HEK293 (cell line): ENCODE measurements around the gene PIP4K2C.

Experiments
- EGR2 ChIP-seq: fragments of 450-650 bp; formaldehyde crosslinking; IDR thresholded peaks from 2 replicates; pipeline ENCODE4 v1.5.1; 2016; ENCODE audit warnings: low read depth, missing biosample characterization, missing genetic modification characterization
- KLF9 ChIP-seq: fragments of 450-650 bp; formaldehyde crosslinking; IDR thresholded peaks from 2 replicates; pipeline ENCODE4 v1.5.1; 2016; ENCODE audit warnings: missing biosample characterization, missing genetic modification characterization, low read depth
- PATZ1 ChIP-seq: fragments of 450-650 bp; formaldehyde crosslinking; IDR thresholded peaks from 2 replicates; pipeline ENCODE4 v1.5.1; 2016; ENCODE audit warnings: missing biosample characterization, missing genetic modification characterization
- SCRT1 ChIP-seq: fragments of 450-650 bp; formaldehyde crosslinking; IDR thresholded peaks from 2 replicates; pipeline ENCODE4 v1.5.1; 2016; ENCODE audit warnings: missing biosample characterization, missing genetic modification characterization, borderline replicate concordance
- SP3 ChIP-seq: fragments of 450-650 bp; formaldehyde crosslinking; IDR thresholded peaks from 2 replicates; pipeline ENCODE4 v1.5.1; 2016; ENCODE audit warnings: missing biosample characterization, missing genetic modification characterization
- ZBTB11 ChIP-seq: fragments of 450-650 bp; formaldehyde crosslinking; conservative IDR thresholded peaks from 2 replicates; pipeline ENCODE4 v1.5.1; 2016; ENCODE audit warnings: low read depth, missing biosample characterization, missing genetic modification characterization
- ZEB2 ChIP-seq: fragments of 450-650 bp; formaldehyde crosslinking; IDR thresholded peaks from 2 replicates; pipeline ENCODE4 v1.5.1; 2016; ENCODE audit warnings: missing biosample characterization, missing genetic modification characterization
- ZNF18 ChIP-seq: fragments of 450-650 bp; formaldehyde crosslinking; IDR thresholded peaks from 2 replicates; pipeline ENCODE4 v1.5.1; 2016; ENCODE audit warnings: missing biosample characterization, missing genetic modification characterization
- ZNF202 ChIP-seq: fragments of 450-650 bp; formaldehyde crosslinking; IDR thresholded peaks from 2 replicates; pipeline ENCODE4 v1.5.1; 2016; ENCODE audit warnings: missing biosample characterization, missing genetic modification characterization, borderline replicate concordance
- ZNF280D ChIP-seq: fragments of 450-650 bp; formaldehyde crosslinking; IDR thresholded peaks from 2 replicates; pipeline ENCODE4 v1.5.1; 2016; ENCODE audit warnings: missing biosample characterization, missing genetic modification characterization
- ZNF335 ChIP-seq: fragments of 450-650 bp; formaldehyde crosslinking; conservative IDR thresholded peaks from 2 replicates; pipeline ENCODE4 v1.5.1; 2016; ENCODE audit warnings: missing biosample characterization, missing genetic modification characterization
- ZNF449 ChIP-seq: fragments of 450-650 bp; formaldehyde crosslinking; IDR thresholded peaks from 2 replicates; pipeline ENCODE4 v1.5.1; 2017; ENCODE audit warnings: missing biosample characterization, mild to moderate bottlenecking, missing genetic modification characterization, moderate library complexity
- ZNF777 ChIP-seq: fragments of 450-650 bp; formaldehyde crosslinking; IDR thresholded peaks from 2 replicates; pipeline ENCODE4 v1.5.1; 2017; ENCODE audit warnings: missing biosample characterization, missing genetic modification characterization, borderline replicate concordance

The PIP4K2C gene

GRCh38 chr12:57611108-57611826 lies 20.3 kb downstream of the PIP4K2C start, which contains the start of gene ARHGEF25 (continued):
- TF ChIP-seq ZNF280D (tag by site-specific recombination): no peak
- TF ChIP-seq ZEB2: peak; percentile 62; the same call in 1 of the 2 replicates
- TF ChIP-seq ZNF202: no peak
- TF ChIP-seq PATZ1 (tag by site-specific recombination): peak; percentile 91
- no peak for TF ChIP-seq SCRT1 (tag by site-specific recombination)
- no peak for TF ChIP-seq ZNF777 (tag by site-specific recombination)
- peak; percentile 85 for TF ChIP-seq ZNF335 (tag by site-specific recombination)
- peak; percentile 65 for TF ChIP-seq KLF9 (tag by site-specific recombination)
- peak; percentile 58 for TF ChIP-seq ZBTB11 (tag by site-specific recombination)
- TF ChIP-seq ZNF449 (tag by site-specific recombination): no peak
- TF ChIP-seq ZNF18 (tag by site-specific recombination): peak; percentile 14
- 0 out of 2 replicates have a peak, but pooled peaks have one; percentile 22 for TF ChIP-seq EGR2 (tag by site-specific recombination)
- peak; percentile 90 for TF ChIP-seq SP3 (tag by site-specific recombination)
